ENCODE measurements around the gene PARD3B.

GRCh38 chr2:204977914-204978313 is 432.6 kb downstream of the PARD3B start:
- no peak for TF ChIP-seq CTCF (conservative IDR thresholded peaks at IDR 0.05; ENCODE audit: low read depth, low read length)
- TF ChIP-seq EZH2 (IDR thresholded peaks at IDR 0.05; ENCODE audit: borderline replicate concordance, low read depth, low read length, poor library complexity, severe bottlenecking), result no peak

All from A673 (cell line).